ENCODE results near the gene CALCOCO1. TPM values are rescaled to one million over a fixed set of nuclear protein-coding genes. Genes with fewer than 3 reads are reported as not detected.

The CALCOCO1 gene
- total and polyA plus RNA-seq, 10 of the 15 experiments (the other 5 are each of a cell fraction or from before 2014, with no cell fraction given), result 2.8 to 55.9 (median 13.7) TPM

DNA sequence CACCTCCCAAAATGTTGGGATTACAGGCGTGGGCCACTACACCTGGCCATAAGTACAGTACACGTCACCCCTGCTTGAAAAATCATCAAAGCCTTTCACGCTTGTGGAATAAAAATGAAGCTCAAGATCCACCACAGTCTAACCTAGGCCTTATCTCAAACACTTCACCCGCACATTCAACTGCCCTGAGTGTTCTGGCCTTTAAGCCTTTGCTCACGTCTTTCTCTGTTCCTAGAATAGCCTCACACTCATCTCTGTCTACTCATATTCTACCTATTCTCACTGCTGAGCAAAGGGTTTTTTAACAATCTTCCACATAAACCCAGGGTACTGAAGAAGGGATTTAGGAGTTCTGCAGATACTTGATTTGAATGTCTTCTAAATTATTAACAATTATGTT, 9.9 kb downstream of the CALCOCO1 start:
- H3K36me3 ChIP-seq (ENCODE audit: control insufficient read depth in 2 of 2, insufficient read depth in 2 of 2, low read length in 1 of 2), result no peaks in the 10 kb centered on the region
- H3K4me2 ChIP-seq (ENCODE audit: control insufficient read depth, insufficient read depth), result no peak overlapping the region
- SMC1A ChIA-PET (ENCODE audit: uncharacterized antibody, unreplicated experiment), result interaction anchor here (1.6 kb wide), 2 partner anchors 8 to 13 kb away, joined by 4 to 6 read pairs; no protein-coding TSS in a partner anchor
- no peaks in the 10 kb centered on the region for H3K27me3 ChIP-seq (replicated peaks in 1 of 2; ENCODE audit: control insufficient read depth in 2 of 2, insufficient read depth in 2 of 2, low read length in 1 of 2)
- FAIRE-seq (peak; percentile 35), ATAC-seq (no peak), DNase-seq (ENCODE audit: low read depth, low spot score) (no peak)
- in situ Hi-C loops (cut with MboI) (no loop called here), intact Hi-C loops (cut with micrococcal nuclease; ENCODE audit: unreplicated experiment) (no loop called here)
- no peaks in the 10 kb centered on the region for H3K9me3 ChIP-seq (replicated peaks; ENCODE audit: control insufficient read depth, insufficient read depth, low read length)
- no peak overlapping the region for H3K27ac ChIP-seq (ENCODE audit: control insufficient read depth, insufficient read depth)
- POLR2A ChIA-PET, result interaction anchor here (1.2 to 2.5 kb wide), 2 partner anchors 8 to 11 kb away, joined by 3 to 11 read pairs; partner anchors contain the start of gene CALCOCO1
- no peak for TF ChIP-seq ZZZ3 (IDR thresholded peaks at IDR 0.05; ENCODE audit: control insufficient read depth, insufficient read length, low read depth)
- TF ChIP-seq, protein P1, sequence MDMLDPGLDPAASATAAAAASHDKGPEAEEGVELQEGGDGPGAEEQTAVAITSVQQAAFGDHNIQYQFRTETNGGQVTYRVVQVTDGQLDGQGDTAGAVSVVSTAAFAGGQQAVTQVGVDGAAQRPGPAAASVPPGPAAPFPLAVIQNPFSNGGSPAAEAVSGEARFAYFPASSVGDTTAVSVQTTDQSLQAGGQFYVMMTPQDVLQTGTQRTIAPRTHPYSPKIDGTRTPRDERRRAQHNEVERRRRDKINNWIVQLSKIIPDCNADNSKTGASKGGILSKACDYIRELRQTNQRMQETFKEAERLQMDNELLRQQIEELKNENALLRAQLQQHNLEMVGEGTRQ (IDR thresholded peaks at IDR 0.05; ENCODE audit: borderline replicate concordance, low read depth, low read length), result no peak
- BruUV-seq (replicated peaks), result no TSS peak
- H3K79me2 ChIP-seq (ENCODE audit: control insufficient read depth, insufficient read depth, low read length), result no peaks in the 10 kb centered on the region
- CTCF ChIA-PET, result interaction anchor here (0.6 to 7.3 kb wide), 4 partner anchors 13 to 145 kb away, joined by 3 to 66 read pairs (median 9); no protein-coding TSS in a partner anchor
- WGBS (ENCODE audit: insufficient coverage, insufficient replicate concordance, low lambda C conversion rate, missing lambda C conversion rate), result 66% methylated on average over 5 of the region's 5 CpGs
- H3K9ac ChIP-seq (ENCODE audit: control insufficient read depth, insufficient read depth, low read length), result no peak overlapping the region
- no peaks in the 10 kb centered on the region for H4K20me1 ChIP-seq (ENCODE audit: control insufficient read depth, insufficient read depth)
- RAD21 ChIA-PET (ENCODE audit: unreplicated experiment), result no interaction called here
- H3K4me3 ChIP-seq, result no peak overlapping the region
- H3K4me1 ChIP-seq (ENCODE audit: control insufficient read depth, insufficient read depth, low read length), result peaks cover 3% of the 10 kb centered on the region; the same call in 1 of the 2 replicates
- no peak overlapping the region for H2AFZ ChIP-seq (ENCODE audit: control insufficient read depth, low read depth, low read length)

DNA sequence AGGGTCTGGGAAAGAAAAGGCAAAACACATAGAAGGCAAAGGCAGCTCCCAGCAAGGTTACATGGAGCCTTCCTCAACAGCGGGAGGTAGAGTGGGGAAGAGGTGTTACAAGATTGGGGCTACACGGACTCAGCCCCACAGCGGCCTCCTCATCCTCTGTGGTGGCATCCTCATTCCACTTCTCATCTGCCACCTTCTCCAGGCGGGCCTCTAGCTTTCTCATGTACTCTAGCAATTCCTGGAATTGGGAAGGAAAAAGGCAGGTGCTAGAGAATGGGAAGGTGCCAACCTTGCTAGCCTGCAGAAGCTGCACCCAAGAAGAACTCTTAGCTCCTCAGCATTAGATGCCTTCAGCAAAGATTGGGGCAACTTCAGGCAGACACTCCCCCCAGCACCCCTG, 13.2 kb downstream of the CALCOCO1 start:
- WGBS (ENCODE audit: insufficient coverage, insufficient replicate concordance, low lambda C conversion rate, missing lambda C conversion rate), result 77% methylated on average over 4 of the region's 4 CpGs
- ChIA-PET RAD21 (ENCODE audit: unreplicated experiment) (no interaction called here), SMC1A (ENCODE audit: uncharacterized antibody, unreplicated experiment) (interaction anchor here (0.8 to 1.1 kb wide), 3 partner anchors 12 to 31 kb away, joined by 3 to 4 read pairs (median 4); no protein-coding TSS in a partner anchor), CTCF (interaction anchor here (0.8 to 7.3 kb wide), 4 partner anchors 14 to 38 kb away, joined by 3 to 66 read pairs (median 4); partner anchors contain the start of genes ATP5MC2 and CALCOCO1), POLR2A (no interaction called here)
- no TSS peak for BruUV-seq (replicated peaks)
- no peak overlapping the region for H3K27ac ChIP-seq (ENCODE audit: control insufficient read depth, insufficient read depth)
- no peak for FAIRE-seq
- H3K9ac ChIP-seq (ENCODE audit: control insufficient read depth, insufficient read depth, low read length), result no peak overlapping the region
- no peaks in the 10 kb centered on the region for H4K20me1 ChIP-seq (ENCODE audit: control insufficient read depth, insufficient read depth)
- H3K4me2 ChIP-seq (ENCODE audit: control insufficient read depth, insufficient read depth), result no peak overlapping the region
- no peak for TF ChIP-seq SIN3A (IDR thresholded peaks at IDR 0.05; ENCODE audit: low read depth, low read length)
- no peak for TF ChIP-seq HDAC6 (IDR thresholded peaks at IDR 0.05; ENCODE audit: unreplicated experiment)
- TF ChIP-seq, protein P2, sequence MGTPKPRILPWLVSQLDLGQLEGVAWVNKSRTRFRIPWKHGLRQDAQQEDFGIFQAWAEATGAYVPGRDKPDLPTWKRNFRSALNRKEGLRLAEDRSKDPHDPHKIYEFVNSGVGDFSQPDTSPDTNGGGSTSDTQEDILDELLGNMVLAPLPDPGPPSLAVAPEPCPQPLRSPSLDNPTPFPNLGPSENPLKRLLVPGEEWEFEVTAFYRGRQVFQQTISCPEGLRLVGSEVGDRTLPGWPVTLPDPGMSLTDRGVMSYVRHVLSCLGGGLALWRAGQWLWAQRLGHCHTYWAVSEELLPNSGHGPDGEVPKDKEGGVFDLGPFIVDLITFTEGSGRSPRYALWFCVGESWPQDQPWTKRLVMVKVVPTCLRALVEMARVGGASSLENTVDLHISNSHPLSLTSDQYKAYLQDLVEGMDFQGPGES (IDR thresholded peaks at IDR 0.05), result no peak
- TF ChIP-seq NBN (IDR thresholded peaks at IDR 0.05), result no peak
- TF ChIP-seq, protein P3, sequence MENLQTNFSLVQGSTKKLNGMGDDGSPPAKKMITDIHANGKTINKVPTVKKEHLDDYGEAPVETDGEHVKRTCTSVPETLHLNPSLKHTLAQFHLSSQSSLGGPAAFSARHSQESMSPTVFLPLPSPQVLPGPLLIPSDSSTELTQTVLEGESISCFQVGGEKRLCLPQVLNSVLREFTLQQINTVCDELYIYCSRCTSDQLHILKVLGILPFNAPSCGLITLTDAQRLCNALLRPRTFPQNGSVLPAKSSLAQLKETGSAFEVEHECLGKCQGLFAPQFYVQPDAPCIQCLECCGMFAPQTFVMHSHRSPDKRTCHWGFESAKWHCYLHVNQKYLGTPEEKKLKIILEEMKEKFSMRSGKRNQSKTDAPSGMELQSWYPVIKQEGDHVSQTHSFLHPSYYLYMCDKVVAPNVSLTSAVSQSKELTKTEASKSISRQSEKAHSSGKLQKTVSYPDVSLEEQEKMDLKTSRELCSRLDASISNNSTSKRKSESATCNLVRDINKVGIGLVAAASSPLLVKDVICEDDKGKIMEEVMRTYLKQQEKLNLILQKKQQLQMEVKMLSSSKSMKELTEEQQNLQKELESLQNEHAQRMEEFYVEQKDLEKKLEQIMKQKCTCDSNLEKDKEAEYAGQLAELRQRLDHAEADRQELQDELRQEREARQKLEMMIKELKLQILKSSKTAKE (IDR thresholded peaks at IDR 0.05; ENCODE audit: low read depth, poor library complexity, severe bottlenecking), result no peak
- TF ChIP-seq YY1 (IDR thresholded peaks at IDR 0.05; ENCODE audit: low read depth, low read length), result no peak
- no peak for TF ChIP-seq RELA (IDR thresholded peaks at IDR 0.05; ENCODE audit: borderline replicate concordance, partially characterized antibody)
- TF ChIP-seq RB1 (IDR thresholded peaks at IDR 0.05; ENCODE audit: borderline replicate concordance), result no peak
- TF ChIP-seq, protein P4, sequence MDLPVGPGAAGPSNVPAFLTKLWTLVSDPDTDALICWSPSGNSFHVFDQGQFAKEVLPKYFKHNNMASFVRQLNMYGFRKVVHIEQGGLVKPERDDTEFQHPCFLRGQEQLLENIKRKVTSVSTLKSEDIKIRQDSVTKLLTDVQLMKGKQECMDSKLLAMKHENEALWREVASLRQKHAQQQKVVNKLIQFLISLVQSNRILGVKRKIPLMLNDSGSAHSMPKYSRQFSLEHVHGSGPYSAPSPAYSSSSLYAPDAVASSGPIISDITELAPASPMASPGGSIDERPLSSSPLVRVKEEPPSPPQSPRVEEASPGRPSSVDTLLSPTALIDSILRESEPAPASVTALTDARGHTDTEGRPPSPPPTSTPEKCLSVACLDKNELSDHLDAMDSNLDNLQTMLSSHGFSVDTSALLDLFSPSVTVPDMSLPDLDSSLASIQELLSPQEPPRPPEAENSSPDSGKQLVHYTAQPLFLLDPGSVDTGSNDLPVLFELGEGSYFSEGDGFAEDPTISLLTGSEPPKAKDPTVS (IDR thresholded peaks at IDR 0.05; ENCODE audit: low read depth, low read length), result no peak
- TF ChIP-seq IKZF1 (conservative IDR thresholded peaks at IDR 0.05), result no peak
- H3K4me3 ChIP-seq, result no peak overlapping the region
- ATAC-seq, result no peak
- DNase-seq (ENCODE audit: low read depth, low spot score), result no peak
- no peaks in the 10 kb centered on the region for H3K4me1 ChIP-seq (ENCODE audit: control insufficient read depth, insufficient read depth, low read length)
- H3K9me3 ChIP-seq (replicated peaks; ENCODE audit: control insufficient read depth, insufficient read depth, low read length), result no peaks in the 10 kb centered on the region
- no peaks in the 10 kb centered on the region for H3K36me3 ChIP-seq (ENCODE audit: control insufficient read depth in 2 of 2, insufficient read depth in 2 of 2, low read length in 1 of 2)
- H2AFZ ChIP-seq (ENCODE audit: control insufficient read depth, low read depth, low read length), result no peak overlapping the region
- in situ Hi-C loops (cut with MboI), result no loop called here
- no peaks in the 10 kb centered on the region for H3K27me3 ChIP-seq (replicated peaks in 1 of 2; ENCODE audit: control insufficient read depth in 2 of 2, insufficient read depth in 2 of 2, low read length in 1 of 2)
- no peaks in the 10 kb centered on the region for H3K79me2 ChIP-seq (ENCODE audit: control insufficient read depth, insufficient read depth, low read length)
- intact Hi-C loops (cut with micrococcal nuclease; ENCODE audit: unreplicated experiment), result no loop called here

Measured in GM12878 (cell line).